Endodermal cell (in vitro differentiated cells): Measurements from ENCODE around the gene PIF1. TPM values are rescaled to one million over a fixed set of nuclear protein-coding genes. Genes with fewer than 3 reads are reported as not detected.

Experiments
- DNase-seq: peaks from one replicate; pipeline ENCODE4 v3.0.0-alpha.2; 2017
- H3K27ac ChIP-seq: 2 replicates; pipeline ENCODE4 v1.5.1; 2013; ENCODE audit warnings: mild to moderate bottlenecking, low read depth, low read length, moderate library complexity
- H3K27me3 ChIP-seq: 2 replicates; pipeline ENCODE4 v1.6.1; 2013; ENCODE audit warnings: mild to moderate bottlenecking, low read length, moderate library complexity; ENCODE audit not compliant: insufficient read depth, control insufficient read depth, poor library complexity, severe bottlenecking
- H3K36me3 ChIP-seq: 2 replicates; pipeline ENCODE4 v1.7.0; 2013; ENCODE audit warnings: mild to moderate bottlenecking, low read length, moderate library complexity; ENCODE audit not compliant: control insufficient read depth, insufficient read depth
- H3K4me1 ChIP-seq: one replicate; pipeline ENCODE4 v1.7.0; 2013; ENCODE audit warnings: low read length; ENCODE audit not compliant: control insufficient read depth, insufficient read depth
- H3K4me3 ChIP-seq: 2 replicates; pipeline ENCODE4 v1.5.1; 2013; ENCODE audit warnings: mild to moderate bottlenecking, low read length, moderate library complexity
- H3K9ac ChIP-seq: 2 replicates; pipeline ENCODE4 v1.6.1; 2013; ENCODE audit warnings: mild to moderate bottlenecking, low read length, moderate library complexity; ENCODE audit not compliant: poor library complexity, severe bottlenecking; ENCODE audit errors: extremely low read depth
- H3K9me3 ChIP-seq: 2 replicates; pipeline ENCODE4 v1.6.1; 2013; ENCODE audit warnings: mild to moderate bottlenecking, low read length, moderate library complexity; ENCODE audit not compliant: control insufficient read depth
- H3K27ac Mint-ChIP-seq: 2 replicates; pipeline ENCODE4 v1.8.0; 2020; ENCODE audit warnings: mixed read lengths
- H3K27me3 Mint-ChIP-seq: 2 replicates; pipeline ENCODE4 v1.8.0; 2021; ENCODE audit warnings: mild to moderate bottlenecking, mixed read lengths; ENCODE audit not compliant: insufficient read depth
- H3K36me3 Mint-ChIP-seq: 2 replicates; pipeline ENCODE4 v1.8.0; 2020; ENCODE audit warnings: low read depth, mixed read lengths
- H3K4me1 Mint-ChIP-seq: 2 replicates; pipeline ENCODE4 v1.8.0; 2020; ENCODE audit warnings: mixed read lengths
- H3K4me3 Mint-ChIP-seq: 2 replicates; pipeline ENCODE4 v1.8.0; 2020; ENCODE audit warnings: mild to moderate bottlenecking, moderate library complexity, mixed read lengths
- H3K9me3 Mint-ChIP-seq: 2 replicates; pipeline ENCODE4 v1.8.0; 2020; ENCODE audit warnings: mild to moderate bottlenecking, mixed read lengths
- CTCF ChIP-seq: fragments of 200-600 bp; sonication (generic); conservative IDR thresholded peaks from 2 replicates; pipeline ENCODE4 v1.5.0; 2021; ENCODE audit warnings: antibody characterized with exemption, mild to moderate bottlenecking
- WGBS, 2 experiments: methylation state at CpG; one replicate each; pipeline versions ENCODE4 v1.1.5 to v1.1.7; 2013; ENCODE audit warnings: missing lambda C conversion rate in 2 of 2, mixed read lengths in 1 of 2; ENCODE audit not compliant: insufficient coverage in 1 of 2, insufficient read length in 1 of 2; 5-methylcytosine and 5-hydroxymethylcytosine counted together
- total RNA-seq, 2 donors: library from RNA; stranded (reverse); fragmentation: NEBNext Ultra II Directional in 1 of 2; extraction: Animal tissue kit (Norgen Biotek cat#: 25700) in 1 of 2; gene quantifications; 2 replicates in 1 of 2; 3 replicates in 1 of 2; pipeline ENCODE4 v1.2.1, GENCODE V29; 2021

Gene PIF1
- total RNA-seq, 2 donors from 2014 or later, result 60.7 to 64.6 TPM

GRCh38 chr15:64770626-64771025, 54.8 kb downstream of the PIF1 start:
- no peaks in the 10 kb centered on the region for H3K27me3 ChIP-seq
- no peak overlapping the region for H3K9ac ChIP-seq
- WGBS, 2 experiments, result 91% methylated on average over 2 of the region's 2 CpGs; no CpG with 5 or more reads in 1 of the 2 experiments
- no peak for TF ChIP-seq CTCF
- peaks cover 12% of the 10 kb centered on the region for H3K36me3 Mint-ChIP-seq
- no peaks in the 10 kb centered on the region for H3K9me3 ChIP-seq
- H3K4me3 Mint-ChIP-seq, result no peak overlapping the region
- peaks cover 3% of the 10 kb centered on the region for H3K4me1 ChIP-seq
- no peaks in the 10 kb centered on the region for H3K9me3 Mint-ChIP-seq
- peaks cover 17% of the 10 kb centered on the region for H3K4me1 Mint-ChIP-seq
- no peak for DNase-seq
- H3K27ac ChIP-seq, result no peak overlapping the region
- no peak overlapping the region for H3K4me3 ChIP-seq
- H3K36me3 ChIP-seq, result no peaks in the 10 kb centered on the region
- H3K27ac Mint-ChIP-seq, result no peak overlapping the region
- H3K27me3 Mint-ChIP-seq, result no peaks in the 10 kb centered on the region

GRCh38 chr15:64767203-64767602, 58.2 kb downstream of the PIF1 start:
- Mint-ChIP-seq H3K9me3 (no peaks in the 10 kb centered on the region), H3K4me3 (no peak overlapping the region), H3K27ac (peak overlapping the region; percentile 48), H3K4me1 (peaks cover 20% of the 10 kb centered on the region), H3K36me3 (peaks cover 14% of the 10 kb centered on the region), H3K27me3 (no peaks in the 10 kb centered on the region)
- Histone ChIP-seq H3K4me1 (no peaks in the 10 kb centered on the region), H3K9ac (no peak overlapping the region), H3K4me3 (no peak overlapping the region), H3K27me3 (no peaks in the 10 kb centered on the region), H3K9me3 (no peaks in the 10 kb centered on the region), H3K36me3 (peaks cover 4% of the 10 kb centered on the region), H3K27ac (no peak overlapping the region)
- DNase-seq, result no peak
- no peak for TF ChIP-seq CTCF
- WGBS, 2 experiments, result 93 to 97% methylated on average over 5 to 7 of the region's 7 CpGs

- Histone ChIP-seq H3K4me3 (no peak overlapping the region), H3K27ac (no peak overlapping the region), H3K36me3 (peaks cover 6% of the 10 kb centered on the region), H3K27me3 (no peaks in the 10 kb centered on the region), H3K9ac (no peak overlapping the region), H3K9me3 (no peaks in the 10 kb centered on the region), H3K4me1 (no peaks in the 10 kb centered on the region)
- Mint-ChIP-seq H3K4me1 (peaks cover 21% of the 10 kb centered on the region), H3K27me3 (no peaks in the 10 kb centered on the region), H3K27ac (peak overlapping the region; percentile 30), H3K4me3 (no peak overlapping the region), H3K36me3 (peaks cover 18% of the 10 kb centered on the region), H3K9me3 (no peaks in the 10 kb centered on the region)
- WGBS, 2 experiments, result 95 to 100% methylated on average over 3 to 8 of the region's 8 CpGs
- DNase-seq, result no peak
- no peak for TF ChIP-seq CTCF
Observed at GRCh38 chr15:64766058-64766457, 59.4 kb downstream of the PIF1 start.

Other genes with a start within 250 kb of the PIF1 start
- 100 to 1,000 TPM in 1 of 2 donors, 10 to 100 TPM in 1; 86.0 to 131 TPM for gene RBPMS2, start 50.1 kb downstream of the PIF1 start, total RNA-seq
- gene PLEKHO2, start 16.3 kb upstream of the PIF1 start, total RNA-seq, result 10 to 100 TPM; 10.2 to 12.9 TPM
- 10 to 100 TPM; 22.5 to 30.0 TPM for gene ANKDD1A, start 86.3 kb upstream of the PIF1 start, total RNA-seq
- 10 to 100 TPM; 77.0 to 96.1 TPM for gene SPG21, start 164.3 kb upstream of the PIF1 start, total RNA-seq
- gene MTFMT, start 204.0 kb upstream of the PIF1 start, total RNA-seq, result 10 to 100 TPM; 17.8 to 23.2 TPM
- not detected for gene SLC51B, start 219.7 kb upstream of the PIF1 start, total RNA-seq
- gene RASL12, start 242.3 kb upstream of the PIF1 start, total RNA-seq, result 10 to 100 TPM; 27.2 TPM